ENCODE results near the gene RECK.

RECK gene

GRCh38 chr9:36029765-36030528 lies 6.8 kb upstream of the RECK start:
- peak; percentile 82 to 88 for DNase-seq

- no peak for DNase-seq
Measured at GRCh38 chr9:36030871-36031270, 5.8 kb upstream of the RECK start.

- DNase-seq: no peak
Measured at GRCh38 chr9:36031774-36032555, 4.7 kb upstream of the RECK start.

GRCh38 chr9:36033788-36034187 lies 2.9 kb upstream of the RECK start:
- DNase-seq: no peak

- no peak for DNase-seq
Measured at GRCh38 chr9:36034234-36034633, 2.5 kb upstream of the RECK start.

- no peak for DNase-seq
Measured at GRCh38 chr9:36035006-36035405, 1.7 kb upstream of the RECK start.

GRCh38 chr9:36036253-36036779 lies 397 bp upstream of the RECK start:
- no peak for DNase-seq

GRCh38 chr9:36037549-36038122 lies 923 bp downstream of the RECK start:
- no peak for DNase-seq

GRCh38 chr9:36039121-36039520 lies 2.4 kb downstream of the RECK start:
- no peak for DNase-seq

GRCh38 chr9:36039696-36040095 lies 3.0 kb downstream of the RECK start:
- DNase-seq: no peak

GRCh38 chr9:36040271-36040925 lies 3.7 kb downstream of the RECK start:
- DNase-seq: no peak

GRCh38 chr9:36041506-36041905 lies 4.8 kb downstream of the RECK start:
- peak; percentile 20 to 36 for DNase-seq

- DNase-seq: no peak
Measured at GRCh38 chr9:36045610-36046009, 8.9 kb downstream of the RECK start.

GRCh38 chr9:36046923-36047322 lies 10.2 kb downstream of the RECK start:
- no peak for DNase-seq

- no peak for DNase-seq
Measured at GRCh38 chr9:36049408-36049807, 12.7 kb downstream of the RECK start.

- no peak for DNase-seq
Measured at GRCh38 chr9:36050476-36050875, 13.8 kb downstream of the RECK start.

- DNase-seq: no peak
Measured at GRCh38 chr9:36051317-36051716, 14.6 kb downstream of the RECK start.

- DNase-seq: no peak
Measured at GRCh38 chr9:36053971-36054370, 17.3 kb downstream of the RECK start.

GRCh38 chr9:36056896-36057295 lies 20.2 kb downstream of the RECK start:
- DNase-seq: no peak

GRCh38 chr9:36063804-36064447 lies 27.2 kb downstream of the RECK start:
- DNase-seq: no peak

- DNase-seq: no peak
Measured at GRCh38 chr9:36064448-36065037, 27.8 kb downstream of the RECK start.

GRCh38 chr9:36074055-36074454 lies 37.3 kb downstream of the RECK start:
- no peak for DNase-seq
